HepG2 (cell line): ENCODE measurements around the gene CALML5. TPM values are rescaled to one million over a fixed set of nuclear protein-coding genes. Genes with fewer than 3 reads are reported as not detected.

Experiments
- polyA plus RNA-seq, 8 experiments: library from polyadenylated mRNA; depleted of rRNA in 3 of 8; stranded (reverse) in 7 of 8; unstranded in 1 of 8; fragments of >200 nt; fragmentation: Illumina TruSeq in 4 of 8; extraction: Trizol in 4 of 8; gene quantifications; 2 replicates each; pipeline versions ENCODE4 v1.2.1 to v1.2.3, GENCODE V29; 2011 to 2016; ENCODE audit warnings: low read depth in 4 of 8, missing spikeins in 1 of 8, mixed read lengths in 1 of 8; ENCODE audit not compliant: insufficient read depth in 1 of 8
- total RNA-seq, 5 experiments: library from RNA; depleted of rRNA; stranded (reverse); fragments of >200 nt; fragmentation: Illumina TruSeq; extraction: Trizol; gene quantifications; 2 replicates each; pipeline ENCODE4 v1.2.3, GENCODE V29; 2016; ENCODE audit warnings: low read depth in 1 of 5

Gene CALML5
- total and polyA plus RNA-seq, 2 of the 13 experiments (the other 11 are each of a cell fraction or from before 2014, with no cell fraction given): not detected

Other genes starting within 250 kb of the CALML5 start
- not detected in 2 replicates for gene UCN3, start 134.6 kb downstream of the CALML5 start, total RNA-seq (2016; rRNA removed; fragmentation: Illumina TruSeq; extraction: Trizol)
- gene UCN3, start 134.6 kb downstream of the CALML5 start, polyA plus RNA-seq (2011; rRNA removed): not detected in 2 replicates
- 0.07 TPM in 1 of 2 replicates, not detected in the other for gene TUBAL3, start 94.7 kb downstream of the CALML5 start, total RNA-seq (2016; rRNA removed; fragmentation: Illumina TruSeq; extraction: Trizol)
- 0.26 and 0.48 TPM in 2 replicates for gene TUBAL3, start 94.7 kb downstream of the CALML5 start, polyA plus RNA-seq (2011; rRNA removed)
- gene NET1, start 87.0 kb downstream of the CALML5 start, total RNA-seq (2016; rRNA removed; fragmentation: Illumina TruSeq; extraction: Trizol): 65.8 and 115 TPM in 2 replicates
- 37.8 and 48.1 TPM in 2 replicates for gene NET1, start 87.0 kb downstream of the CALML5 start, polyA plus RNA-seq (2011; rRNA removed)
- not detected in 2 replicates for gene CALML3, start 25.4 kb upstream of the CALML5 start, total RNA-seq (2016; rRNA removed; fragmentation: Illumina TruSeq; extraction: Trizol)
- not detected in 2 replicates for gene CALML3, start 25.4 kb upstream of the CALML5 start, polyA plus RNA-seq (2011; rRNA removed)
- gene ASB13, start 167.0 kb upstream of the CALML5 start, total RNA-seq (2016; rRNA removed; fragmentation: Illumina TruSeq; extraction: Trizol): 15.4 and 17.5 TPM in 2 replicates
- 9.3 and 12.7 TPM in 2 replicates for gene ASB13, start 167.0 kb upstream of the CALML5 start, polyA plus RNA-seq (2011; rRNA removed)
- gene TASOR2, start 185.3 kb upstream of the CALML5 start, total RNA-seq (2016; rRNA removed; fragmentation: Illumina TruSeq; extraction: Trizol): 55.3 and 58.9 TPM in 2 replicates
- 22.8 and 24.2 TPM in 2 replicates for gene TASOR2, start 185.3 kb upstream of the CALML5 start, polyA plus RNA-seq (2011; rRNA removed)